Activated CD4-positive, alpha-beta T cell treated with anti-CD3 and anti-CD28 coated beads, Interleukin-2, amount 50 U/mL, for 48 hours (primary cell): ENCODE data around the gene RASL11B.
"Not testable (repeated sequence)": the region's sequence is repeated elsewhere in the genome, so short reads cannot be mapped to it uniquely, and the experiment has no call there.

Experiments used
- DNase-seq, 2 experiments: peaks; one replicate each; pipeline ENCODE4 v3.0.0-alpha.2; 2020

Gene RASL11B, protein sequence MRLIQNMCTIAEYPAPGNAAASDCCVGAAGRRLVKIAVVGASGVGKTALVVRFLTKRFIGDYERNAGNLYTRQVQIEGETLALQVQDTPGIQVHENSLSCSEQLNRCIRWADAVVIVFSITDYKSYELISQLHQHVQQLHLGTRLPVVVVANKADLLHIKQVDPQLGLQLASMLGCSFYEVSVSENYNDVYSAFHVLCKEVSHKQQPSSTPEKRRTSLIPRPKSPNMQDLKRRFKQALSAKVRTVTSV

DNA sequence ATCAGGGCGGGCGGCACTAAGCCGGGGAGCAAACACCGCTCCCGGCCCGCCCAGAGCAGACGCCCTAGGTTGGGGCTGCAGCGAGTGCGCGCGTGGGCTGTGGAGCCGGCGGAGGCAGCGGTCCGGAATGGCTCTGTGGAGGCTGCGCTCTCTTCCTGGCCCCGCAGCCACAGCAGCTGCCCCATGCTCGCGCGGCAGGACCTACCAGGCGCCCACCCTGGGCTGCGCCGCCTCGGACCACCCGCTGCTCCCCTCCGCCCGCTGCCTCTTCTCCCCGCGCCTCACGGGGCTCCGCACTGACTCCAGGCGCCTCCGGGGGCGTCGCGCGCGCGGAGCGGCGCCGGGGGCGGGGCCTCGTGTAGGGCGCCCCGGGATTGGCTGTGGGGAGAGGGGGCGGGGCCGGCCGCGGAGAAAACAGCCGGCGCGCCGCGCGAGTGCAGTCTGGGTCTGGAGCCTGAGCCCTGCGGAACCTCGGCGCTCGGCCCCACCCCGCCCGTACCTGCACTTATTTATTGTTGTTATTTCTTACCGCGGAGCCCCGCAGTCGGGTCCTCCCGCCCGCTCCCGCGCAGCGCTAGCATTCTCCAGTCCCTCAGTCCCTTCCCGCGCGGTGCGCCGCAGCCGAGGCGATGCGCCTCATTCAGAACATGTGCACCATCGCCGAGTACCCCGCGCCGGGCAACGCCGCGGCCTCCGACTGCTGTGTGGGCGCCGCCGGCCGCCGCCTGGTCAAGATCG lies at the start of gene RASL11B:
Gene RASL11B (plus strand): TSS at position 439 of the 738 bp plus-strand sequence. CDS start 191 bp downstream, at position 630.
- DNase-seq: peak; percentile 82 to 86

DNA sequence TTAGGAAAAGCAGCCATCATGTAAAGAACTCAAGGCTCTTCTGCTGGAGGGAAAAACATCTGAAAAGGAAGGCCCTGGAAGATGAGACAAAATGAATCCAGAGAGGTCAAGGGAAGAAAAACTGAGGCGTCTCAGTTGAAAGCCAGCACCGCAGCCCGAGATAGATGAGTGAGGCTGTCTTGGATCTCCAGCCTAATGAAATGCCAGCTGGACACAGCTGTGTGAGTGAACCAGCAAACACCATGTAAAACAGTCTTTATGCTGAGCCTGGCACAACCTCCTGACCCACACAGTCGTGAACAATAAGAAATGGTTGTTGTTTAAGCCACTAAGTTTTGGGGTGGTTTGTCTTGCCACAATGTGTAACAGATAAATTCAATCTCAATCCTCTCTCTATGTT lies 48.6 kb upstream of the RASL11B start:
- DNase-seq: no peak

DNA sequence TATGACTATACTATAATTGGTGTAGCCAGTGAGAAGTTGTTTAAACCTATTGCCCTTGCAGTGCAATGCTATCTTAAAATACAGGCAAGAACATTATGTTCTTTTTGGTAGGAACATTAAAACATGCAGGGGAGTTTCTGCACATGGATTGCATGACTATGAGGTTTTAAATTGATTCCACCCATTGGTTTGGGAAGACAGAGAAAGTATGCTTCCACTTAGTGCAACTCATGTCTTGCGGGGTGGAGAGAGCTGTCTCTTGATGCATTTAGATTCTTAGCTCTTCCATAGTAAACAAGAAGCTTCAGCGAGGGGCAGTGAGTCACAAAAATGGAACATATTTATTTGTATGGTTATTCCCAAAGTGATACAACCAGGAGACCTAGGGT lies 39.5 kb upstream of the RASL11B start:
- no peak for DNase-seq

DNA sequence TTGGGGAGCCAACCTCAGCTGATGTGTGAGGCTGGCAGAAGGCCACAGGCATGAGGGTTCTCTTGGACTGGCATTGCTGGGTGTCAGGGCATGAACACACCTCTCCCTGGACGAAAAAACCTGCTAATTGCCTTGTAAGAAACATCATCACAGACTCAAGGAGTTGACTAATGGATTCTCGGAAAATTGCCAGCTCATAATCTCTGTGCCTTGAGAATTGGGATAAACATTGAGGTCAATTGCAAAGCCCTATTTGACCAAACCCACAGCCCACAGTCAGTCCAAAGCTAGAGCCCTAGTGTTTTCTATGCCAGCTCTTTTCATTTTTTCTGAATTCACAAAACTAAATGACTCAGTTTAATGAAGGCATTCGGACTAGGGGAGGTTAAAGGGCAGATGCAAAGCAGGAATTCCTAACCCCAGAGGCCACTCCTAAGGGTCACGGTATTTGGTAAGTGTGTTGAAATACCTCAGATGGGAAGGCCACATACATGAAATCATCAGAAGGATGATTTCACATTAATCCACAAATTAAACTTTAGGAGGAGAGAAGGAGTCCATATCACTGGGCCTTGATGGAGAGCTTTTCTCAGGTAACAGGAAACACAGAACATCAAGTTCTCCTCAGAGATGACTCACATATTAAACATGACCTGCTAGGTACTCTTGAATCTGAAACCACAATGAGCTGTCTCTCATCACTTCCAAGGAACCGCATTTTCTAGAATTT lies 39.0 kb upstream of the RASL11B start:
- DNase-seq: peak; percentile 11 to 31

DNA sequence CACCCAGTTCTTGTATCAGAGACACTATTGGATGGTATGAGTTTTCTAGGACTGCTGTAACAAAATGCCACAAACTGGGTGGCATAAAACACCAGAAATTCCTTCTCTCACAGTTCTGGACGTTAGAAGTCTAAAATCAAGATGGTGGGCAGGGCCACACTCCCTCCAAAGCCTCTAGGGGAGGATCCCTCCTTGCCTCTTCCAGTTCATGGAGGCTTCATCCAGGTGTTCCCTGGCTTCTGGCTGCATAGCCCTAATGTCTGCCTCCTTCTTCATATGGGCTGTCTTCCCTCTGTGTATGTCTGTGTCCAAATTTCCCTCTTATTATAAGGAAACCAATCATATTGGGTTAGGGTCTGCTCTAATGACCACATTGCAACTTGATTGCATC lies 38.4 kb upstream of the RASL11B start:
- DNase-seq: no peak

DNA sequence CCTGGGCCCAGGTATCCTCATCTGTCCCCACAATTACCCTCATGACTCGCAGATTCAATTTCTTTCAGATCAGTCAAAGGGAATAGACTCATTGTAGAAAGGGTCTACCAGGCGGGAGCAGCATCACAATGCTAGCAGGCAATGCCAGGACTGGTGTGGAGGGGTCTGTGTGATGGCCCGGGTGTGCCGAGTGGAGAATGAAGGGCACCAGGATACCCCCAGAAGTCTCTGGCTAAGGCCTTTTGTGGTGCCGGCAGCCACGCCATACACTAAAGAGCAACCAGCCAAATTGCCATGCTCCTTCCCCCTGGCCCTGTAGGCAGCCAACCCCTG lies 37.9 kb upstream of the RASL11B start:
- no peak for DNase-seq

DNA sequence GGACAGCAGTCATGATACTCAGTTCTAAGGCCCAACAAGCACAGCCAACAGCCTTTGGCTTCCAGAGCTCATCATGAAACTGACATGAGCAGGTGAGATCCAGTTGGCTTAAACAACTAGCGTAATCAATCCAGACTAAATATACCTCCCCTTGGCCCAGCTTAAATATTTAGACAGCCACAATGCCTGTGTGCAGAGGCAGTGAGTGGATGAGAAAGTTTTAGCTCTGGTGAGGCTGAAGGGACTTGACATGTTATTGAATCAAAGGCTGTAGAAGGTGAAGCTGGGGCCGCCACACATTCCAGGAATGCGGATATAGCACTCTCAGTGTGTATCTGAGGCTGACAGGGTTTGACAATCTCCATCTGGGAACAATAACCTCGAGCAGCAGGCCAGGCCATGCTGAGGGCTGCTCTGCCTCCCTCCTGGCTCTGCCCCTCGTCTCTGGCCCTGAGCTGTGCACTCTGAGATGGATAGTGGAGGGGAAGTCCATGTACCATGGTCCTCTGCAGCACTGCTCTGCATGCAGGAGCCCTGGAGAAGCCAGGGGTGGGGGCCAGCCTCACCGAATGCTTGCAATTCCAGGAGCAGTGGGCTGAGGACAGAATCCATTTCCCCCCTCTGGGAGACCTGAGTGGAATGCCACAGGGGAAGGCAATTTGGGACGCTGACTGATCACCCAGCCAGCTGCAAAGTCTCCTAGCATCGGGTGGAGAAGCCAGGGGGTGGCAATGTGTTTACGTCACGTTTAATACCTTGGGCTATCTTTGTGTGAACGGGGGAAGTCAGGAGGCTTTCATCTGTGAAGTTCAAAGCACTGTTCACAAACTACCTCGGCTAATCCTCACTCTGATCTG lies 37.3 kb upstream of the RASL11B start:
- DNase-seq: no peak

DNA sequence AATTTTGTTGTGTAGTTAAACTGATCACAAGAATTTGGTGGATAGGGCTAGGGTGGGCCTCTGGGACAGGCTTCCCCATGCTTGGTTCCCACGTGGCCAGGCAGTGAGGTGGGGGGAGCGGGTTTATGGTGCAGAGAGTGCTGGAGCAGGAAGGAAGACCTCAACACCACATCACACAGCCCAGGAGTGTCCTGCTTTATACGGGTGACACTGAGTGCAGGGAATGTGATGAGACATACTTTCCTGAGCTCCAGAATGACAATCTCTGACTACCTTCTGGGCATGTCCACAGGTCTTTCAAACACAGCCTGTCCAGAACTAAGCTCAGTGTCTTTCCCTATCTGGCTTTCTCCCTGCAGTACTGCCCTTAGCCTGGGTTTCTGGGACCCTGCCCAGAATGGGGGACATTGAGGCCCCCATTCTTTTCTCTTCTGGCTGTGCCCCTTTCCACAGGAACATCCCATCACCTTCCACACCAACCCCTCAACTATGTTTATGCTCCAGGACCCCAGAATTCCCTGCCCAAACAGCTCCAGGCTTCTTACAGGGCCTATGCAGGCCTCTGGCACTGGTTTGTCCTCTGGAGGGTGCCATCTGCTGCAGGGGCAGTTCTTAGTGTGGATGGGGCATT lies 36.5 kb upstream of the RASL11B start:
- DNase-seq: no peak

DNA sequence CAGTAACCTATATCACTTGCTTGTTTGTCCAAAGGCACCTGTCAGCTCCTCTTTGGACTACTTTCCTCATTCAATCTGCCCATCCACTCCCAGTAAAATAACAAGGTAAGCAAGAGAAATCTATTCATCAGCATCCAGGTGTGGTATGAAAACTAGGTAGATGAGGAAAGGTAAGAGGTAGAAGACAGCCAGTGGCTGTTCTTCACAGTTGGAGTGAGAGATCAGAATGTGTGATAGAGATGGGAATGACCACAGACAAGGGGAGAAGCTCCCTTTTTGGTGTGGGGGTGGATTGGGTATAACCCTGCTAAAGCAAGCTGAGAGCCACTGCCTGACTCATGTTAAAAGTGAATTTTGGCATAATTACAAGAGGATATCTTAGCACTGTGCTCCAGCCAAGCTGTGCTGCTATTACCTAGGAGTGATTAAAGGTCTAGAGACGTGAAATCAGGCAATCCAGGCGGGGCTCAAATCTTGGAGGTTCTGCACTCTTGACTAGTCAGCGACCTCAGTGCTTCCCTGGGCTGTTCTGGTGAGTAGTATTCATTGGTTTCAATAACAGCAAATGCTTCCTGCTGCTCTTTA lies 28.1 kb upstream of the RASL11B start:
- DNase-seq: no peak

DNA sequence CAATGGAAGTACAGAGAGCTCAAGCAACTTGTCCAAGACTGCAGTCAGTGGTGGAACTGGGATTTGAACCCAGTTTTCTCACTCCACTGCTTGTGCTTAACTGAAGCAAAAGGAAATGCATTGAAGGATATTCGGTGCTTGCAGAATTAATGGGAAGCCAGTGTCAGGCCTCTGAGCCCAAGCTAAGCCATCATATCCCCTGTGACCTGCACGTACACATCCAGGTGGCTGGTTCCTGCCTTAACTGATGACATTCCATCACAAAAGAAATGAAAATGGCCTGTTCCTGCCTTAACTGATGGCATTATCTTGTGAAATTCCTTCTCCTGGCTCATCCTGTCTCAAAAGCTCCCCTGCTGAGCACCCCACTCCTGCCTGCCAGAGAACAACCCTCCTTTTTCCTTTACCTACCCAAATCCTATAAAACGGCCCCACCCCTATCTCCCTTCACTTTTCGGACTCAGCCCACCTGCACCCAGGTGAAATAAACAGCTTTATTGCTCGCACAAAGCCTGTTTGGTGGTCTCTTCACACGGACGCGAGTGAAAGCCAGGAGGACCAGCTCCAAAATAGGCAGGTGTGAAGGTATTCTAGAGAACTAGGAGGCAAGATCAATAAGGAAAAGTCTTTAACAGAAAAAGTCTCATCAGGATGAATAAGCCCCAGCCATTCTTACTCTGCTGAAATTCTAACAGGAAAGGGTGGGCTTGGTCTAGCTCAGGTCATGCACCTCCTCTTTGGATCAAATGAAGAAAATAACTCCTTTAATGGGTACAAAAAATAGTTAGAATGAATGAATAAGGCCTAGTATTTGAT lies 27.3 kb upstream of the RASL11B start:
- DNase-seq: not testable (repeated sequence)

DNA sequence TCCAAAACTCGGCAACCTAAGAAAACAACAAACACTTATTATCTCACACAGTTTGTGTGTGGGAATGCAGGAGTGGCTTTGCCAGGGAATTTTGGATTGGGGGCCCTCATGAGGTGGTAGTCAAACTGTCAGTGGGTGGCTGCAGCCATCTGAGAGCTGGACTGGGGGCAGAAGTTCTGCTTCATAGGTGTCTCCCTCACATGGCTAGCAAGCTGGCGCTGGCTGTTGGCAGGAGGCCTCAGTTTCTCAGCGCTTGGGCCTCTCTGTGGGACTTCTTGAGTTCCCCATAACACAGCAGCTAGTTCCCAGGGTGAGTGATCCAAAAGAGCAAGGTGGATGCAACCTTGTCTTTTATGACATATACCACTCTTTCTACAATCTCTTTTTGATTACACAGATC lies 26.0 kb upstream of the RASL11B start:
- no peak for DNase-seq

DNA sequence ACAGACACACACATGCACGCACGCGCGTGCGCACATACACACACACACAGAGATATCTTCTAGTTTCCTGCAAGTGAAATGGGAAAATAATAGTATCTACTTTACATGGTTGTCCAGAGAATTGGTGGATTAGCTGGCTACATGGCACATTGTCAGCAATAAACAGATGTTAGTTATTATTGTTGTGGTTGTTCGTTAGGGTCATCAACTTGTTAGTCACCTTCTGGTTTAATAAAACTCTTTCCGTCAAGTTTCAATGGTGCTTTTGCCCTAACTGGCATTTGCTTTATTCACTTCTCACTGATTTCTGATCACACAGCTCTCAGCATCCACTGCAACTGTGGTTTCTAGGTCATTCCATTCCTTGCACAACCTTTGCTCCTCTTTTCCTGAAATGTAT lies 25.4 kb upstream of the RASL11B start:
- DNase-seq: no peak

DNA sequence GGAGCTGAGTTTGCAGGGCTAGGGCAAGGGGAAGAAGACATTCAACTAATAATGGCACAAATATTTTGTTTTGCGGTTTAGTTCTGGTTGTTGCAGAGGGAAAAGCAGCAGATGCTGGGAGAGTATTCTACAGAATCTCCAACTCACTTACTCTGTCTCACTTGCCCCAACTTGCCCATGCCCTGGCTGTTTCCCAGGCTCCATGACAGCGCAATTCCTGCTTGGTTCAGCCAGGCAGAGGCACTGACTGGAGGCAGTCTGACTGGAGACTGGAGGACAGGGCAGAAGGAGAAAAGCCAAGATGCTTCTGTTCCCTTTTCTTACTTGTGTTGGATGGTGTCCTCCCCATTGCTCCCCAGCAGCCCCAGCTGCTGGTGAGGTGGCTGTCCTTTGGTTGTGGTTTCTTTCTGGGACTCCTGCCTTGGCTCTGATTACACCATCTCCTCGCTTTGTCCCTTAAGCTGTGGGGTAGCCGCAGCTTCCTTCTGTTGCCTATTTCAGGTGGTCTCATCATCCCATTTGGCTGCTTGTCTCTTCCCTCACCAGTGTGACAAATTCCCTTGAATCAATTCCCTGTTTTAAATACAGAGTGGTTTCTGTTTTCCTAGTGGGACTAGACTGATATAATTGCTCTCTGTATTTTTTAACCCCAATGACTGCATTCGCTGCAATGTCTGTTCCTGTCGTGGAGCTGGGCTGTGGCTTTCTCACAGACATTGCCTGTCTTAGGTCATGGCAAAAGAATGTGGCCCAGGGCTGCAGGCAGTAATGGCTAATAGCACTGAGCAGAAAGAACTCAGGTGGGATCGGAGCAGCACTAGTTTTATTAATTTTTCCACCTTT lies 24.2 kb upstream of the RASL11B start:
- no peak for DNase-seq

DNA sequence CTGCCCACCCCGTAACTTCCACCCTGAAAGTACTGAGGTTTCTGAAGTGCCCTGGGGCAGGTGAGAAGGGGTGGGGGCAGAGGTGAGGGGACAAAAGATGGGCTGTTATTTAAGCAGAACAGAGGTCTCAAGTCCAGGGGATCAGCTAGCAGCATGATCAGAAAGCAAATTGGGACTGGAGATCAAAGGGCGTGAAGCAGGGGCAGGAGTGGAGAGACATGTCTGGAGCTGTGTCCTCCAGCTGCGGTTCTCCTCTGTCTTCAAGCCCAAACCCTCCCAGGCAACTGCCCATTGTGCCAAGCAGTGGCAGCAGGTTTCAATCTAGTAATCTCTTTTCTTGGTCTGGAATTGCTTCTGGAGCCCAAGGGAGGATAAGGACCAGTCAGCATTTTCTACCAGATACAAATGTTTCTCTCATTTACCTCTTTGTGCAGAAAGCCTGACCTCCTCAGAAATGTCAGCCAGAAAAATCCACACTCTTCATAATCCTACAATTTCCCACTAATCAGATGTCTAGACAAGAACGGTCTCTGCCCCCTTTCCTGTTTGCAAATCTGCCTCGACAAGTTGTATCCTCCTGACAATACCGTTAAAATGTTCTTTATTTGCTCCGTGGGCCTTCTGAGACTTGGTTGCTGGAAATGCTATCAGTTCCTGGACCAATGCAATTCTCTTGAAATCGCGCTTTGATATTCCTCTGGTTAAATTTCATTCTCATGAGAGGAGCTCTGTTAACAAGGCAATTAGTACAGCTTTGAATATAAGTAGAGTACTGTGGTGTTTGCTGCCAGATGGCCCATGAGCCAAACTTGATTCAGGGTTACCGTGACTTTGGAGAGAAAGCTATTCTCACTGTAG lies 23.2 kb upstream of the RASL11B start:
- no peak for DNase-seq

DNA sequence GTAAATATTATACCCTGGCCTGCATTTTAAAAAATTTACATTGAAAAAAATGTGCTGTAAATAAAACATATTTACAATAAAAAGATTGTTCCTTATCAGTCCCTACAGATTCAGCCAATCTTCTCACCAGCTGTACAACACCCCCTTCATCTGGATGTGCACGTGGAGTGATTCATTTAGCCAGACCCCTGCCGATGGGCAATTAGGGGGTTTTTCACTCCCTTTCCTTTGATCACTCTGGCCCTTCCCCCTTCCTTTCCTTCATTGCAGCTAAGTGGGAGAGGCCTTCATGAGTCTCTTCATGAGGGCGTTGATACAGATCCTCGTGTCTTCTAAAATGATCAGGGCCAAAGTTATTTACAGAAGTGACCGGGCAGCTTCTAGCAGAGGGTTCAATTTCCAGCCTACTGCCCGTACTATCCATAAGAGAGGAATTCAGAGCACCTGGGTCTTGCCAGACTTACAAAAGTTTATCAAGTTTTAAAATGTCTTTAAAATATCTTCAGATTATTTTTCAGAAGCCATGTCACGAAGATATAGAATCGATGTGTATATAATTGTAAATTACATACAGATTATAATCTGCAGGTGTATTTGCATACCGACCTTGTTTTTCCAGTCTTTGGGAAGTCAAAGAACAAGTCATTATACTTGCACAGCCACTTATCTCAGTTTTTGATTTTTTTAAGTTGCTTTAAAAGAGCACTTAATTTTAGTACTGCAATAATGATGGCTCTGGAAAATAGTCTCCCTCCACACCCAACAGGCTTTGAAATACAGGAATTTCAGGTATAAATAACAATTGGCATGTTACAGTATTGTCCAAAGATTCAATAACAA lies 21.4 kb upstream of the RASL11B start:
- DNase-seq: no peak

DNA sequence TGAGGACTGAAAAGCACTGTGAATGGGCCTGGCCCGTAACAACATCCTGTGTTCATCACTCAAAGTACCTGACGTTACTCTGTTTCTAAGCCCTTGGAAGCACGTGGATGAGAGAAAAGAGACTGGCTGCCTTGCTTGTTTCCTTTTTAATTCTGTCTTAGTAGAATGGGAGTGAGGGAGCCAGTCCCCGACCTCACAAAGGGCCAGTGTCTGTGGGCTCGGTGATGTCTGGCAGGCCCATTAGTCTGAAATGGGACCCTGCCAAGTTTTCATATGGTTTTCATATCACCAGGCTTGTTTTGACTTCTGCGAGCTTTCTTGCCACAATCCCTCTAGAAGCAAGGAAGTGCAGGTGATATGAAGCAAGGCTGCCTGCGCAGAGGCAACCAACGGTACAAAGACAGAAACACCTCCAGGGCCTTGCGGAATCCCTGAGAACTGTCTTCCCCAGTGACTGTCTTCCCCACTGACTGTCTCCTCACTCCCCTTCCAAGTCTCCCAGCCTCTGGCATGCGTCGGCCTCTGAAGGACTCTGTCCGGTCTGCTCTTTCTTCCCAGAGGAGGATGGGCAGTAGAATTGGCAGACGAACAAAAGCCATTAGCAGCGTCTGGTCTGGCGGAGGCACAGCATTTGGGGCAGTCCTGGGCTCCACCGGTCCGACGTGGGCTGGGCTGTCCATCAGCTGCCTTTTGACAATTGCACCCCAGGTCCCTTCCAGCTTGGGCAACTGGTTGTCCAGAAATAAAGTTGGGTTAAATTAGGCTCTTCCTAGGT lies 20.2 kb upstream of the RASL11B start:
- no peak for DNase-seq

DNA sequence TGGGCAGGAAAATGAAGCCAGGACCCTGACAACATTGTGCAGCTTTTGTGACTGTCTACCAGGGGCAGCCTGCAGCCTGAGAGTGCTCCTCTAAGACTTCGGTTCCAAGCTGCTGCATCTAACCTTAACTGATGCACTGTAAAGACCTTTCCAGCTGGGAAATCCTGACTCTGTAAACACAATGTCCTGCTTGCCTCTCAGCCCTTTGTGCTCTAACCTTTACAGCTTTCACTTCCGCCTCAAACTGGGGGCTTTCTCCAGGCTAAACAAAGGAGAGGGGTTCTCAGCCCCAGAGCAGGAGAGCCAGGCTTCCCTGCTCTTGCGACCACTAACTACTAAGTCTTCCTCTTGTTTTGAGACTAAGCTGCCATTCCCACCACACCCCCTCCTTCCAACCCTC lies 19.3 kb upstream of the RASL11B start:
- DNase-seq: no peak

DNA sequence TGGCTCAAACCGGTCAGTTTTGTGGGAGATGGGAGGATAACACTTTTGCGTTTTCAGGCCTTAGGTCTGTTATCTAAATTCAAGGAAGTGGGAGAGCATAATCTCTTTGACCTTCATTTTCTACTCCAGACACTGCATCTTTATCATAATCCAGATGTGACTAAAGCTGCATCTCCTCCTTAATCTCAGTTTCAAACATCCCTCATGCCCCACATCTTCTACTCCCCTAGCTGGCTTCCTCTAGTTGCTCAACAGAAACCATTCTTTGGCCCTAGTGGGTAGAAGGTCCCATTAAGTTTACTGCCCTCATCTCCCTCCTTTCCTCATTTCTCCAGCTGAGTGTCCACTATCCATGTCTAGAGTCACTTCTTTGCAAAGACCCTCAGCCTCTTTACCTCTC lies 18.8 kb upstream of the RASL11B start:
- no peak for DNase-seq
